ENCODE measurements around the gene CEP290. TPM values are rescaled to one million over a fixed set of nuclear protein-coding genes. Genes with fewer than 3 reads are reported as not detected.

The CEP290 gene
- total and polyA plus RNA-seq, 10 of the 15 experiments (the other 5 are each of a cell fraction or from before 2014, with no cell fraction given), result 4.8 to 15.7 (median 10.7) TPM

DNA sequence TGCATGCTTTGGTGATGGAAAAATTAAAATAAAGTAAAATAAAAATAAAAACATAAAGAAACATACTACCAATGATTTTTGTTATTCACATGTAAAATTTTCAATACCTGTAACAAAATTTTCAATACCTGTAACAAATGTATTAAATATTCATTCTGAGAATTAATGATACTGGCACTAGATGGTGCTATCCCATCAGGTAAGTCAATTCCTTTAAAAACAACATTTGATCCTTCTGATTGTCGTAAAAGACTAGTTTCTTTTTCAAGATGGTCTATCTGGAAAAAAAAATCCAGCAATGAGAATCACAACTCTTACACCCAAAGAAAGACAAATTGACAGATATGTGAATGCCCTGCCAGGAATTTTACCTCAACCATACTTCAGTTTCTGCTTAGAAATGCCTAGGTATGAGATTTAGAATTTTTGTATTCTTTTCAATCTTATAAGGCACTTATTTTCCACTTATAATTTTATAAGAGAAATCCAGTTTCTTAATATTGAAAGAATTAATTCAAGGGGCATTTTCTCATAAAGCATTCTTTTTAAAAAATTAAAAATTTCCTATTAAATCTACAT lies 30.7 kb downstream of the CEP290 start:
- intact Hi-C loops (cut with micrococcal nuclease; ENCODE audit: unreplicated experiment), result loop anchor here (1.0 kb wide), 1 partner anchor 882 kb away; no protein-coding TSS in a partner anchor
- no peak overlapping the region for H2AFZ ChIP-seq (ENCODE audit: control insufficient read depth, low read depth, low read length)
- ATAC-seq, result no peak
- TF ChIP-seq DPF2 (IDR thresholded peaks at IDR 0.05) (no peak), ASH2L (IDR thresholded peaks at IDR 0.05; ENCODE audit: borderline replicate concordance, low read depth) (no peak), ZNF24 (IDR thresholded peaks at IDR 0.05) (peak; percentile 54; the same call in 1 of the 2 replicates), KLF5 (IDR thresholded peaks at IDR 0.05; ENCODE audit: partially characterized antibody) (no peak), CHD1 (IDR thresholded peaks at IDR 0.05; ENCODE audit: low read depth, low read length) (no peak), RAD21 (IDR thresholded peaks at IDR 0.05; ENCODE audit: insufficient read depth, low read depth, low read length) (peak; percentile 67), WRNIP1 (IDR thresholded peaks at IDR 0.05; ENCODE audit: borderline replicate concordance, low read depth, low read length) (no peak), NBN (IDR thresholded peaks at IDR 0.05) (no peak)
- TF ChIP-seq, protein P1, sequence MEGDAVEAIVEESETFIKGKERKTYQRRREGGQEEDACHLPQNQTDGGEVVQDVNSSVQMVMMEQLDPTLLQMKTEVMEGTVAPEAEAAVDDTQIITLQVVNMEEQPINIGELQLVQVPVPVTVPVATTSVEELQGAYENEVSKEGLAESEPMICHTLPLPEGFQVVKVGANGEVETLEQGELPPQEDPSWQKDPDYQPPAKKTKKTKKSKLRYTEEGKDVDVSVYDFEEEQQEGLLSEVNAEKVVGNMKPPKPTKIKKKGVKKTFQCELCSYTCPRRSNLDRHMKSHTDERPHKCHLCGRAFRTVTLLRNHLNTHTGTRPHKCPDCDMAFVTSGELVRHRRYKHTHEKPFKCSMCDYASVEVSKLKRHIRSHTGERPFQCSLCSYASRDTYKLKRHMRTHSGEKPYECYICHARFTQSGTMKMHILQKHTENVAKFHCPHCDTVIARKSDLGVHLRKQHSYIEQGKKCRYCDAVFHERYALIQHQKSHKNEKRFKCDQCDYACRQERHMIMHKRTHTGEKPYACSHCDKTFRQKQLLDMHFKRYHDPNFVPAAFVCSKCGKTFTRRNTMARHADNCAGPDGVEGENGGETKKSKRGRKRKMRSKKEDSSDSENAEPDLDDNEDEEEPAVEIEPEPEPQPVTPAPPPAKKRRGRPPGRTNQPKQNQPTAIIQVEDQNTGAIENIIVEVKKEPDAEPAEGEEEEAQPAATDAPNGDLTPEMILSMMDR (IDR thresholded peaks at IDR 0.05 in 2 of 3, conservative IDR thresholded peaks at IDR 0.05 in 1 of 3; ENCODE audit: control insufficient read depth in 2 of 3, extremely low read depth in 1 of 3, insufficient read depth in 1 of 3, low read depth in 3 of 3, low read length in 3 of 3), result peak; percentile 13 to 53 (median 35); a peak in 4 of 6 replicates
- TF ChIP-seq, protein P2, sequence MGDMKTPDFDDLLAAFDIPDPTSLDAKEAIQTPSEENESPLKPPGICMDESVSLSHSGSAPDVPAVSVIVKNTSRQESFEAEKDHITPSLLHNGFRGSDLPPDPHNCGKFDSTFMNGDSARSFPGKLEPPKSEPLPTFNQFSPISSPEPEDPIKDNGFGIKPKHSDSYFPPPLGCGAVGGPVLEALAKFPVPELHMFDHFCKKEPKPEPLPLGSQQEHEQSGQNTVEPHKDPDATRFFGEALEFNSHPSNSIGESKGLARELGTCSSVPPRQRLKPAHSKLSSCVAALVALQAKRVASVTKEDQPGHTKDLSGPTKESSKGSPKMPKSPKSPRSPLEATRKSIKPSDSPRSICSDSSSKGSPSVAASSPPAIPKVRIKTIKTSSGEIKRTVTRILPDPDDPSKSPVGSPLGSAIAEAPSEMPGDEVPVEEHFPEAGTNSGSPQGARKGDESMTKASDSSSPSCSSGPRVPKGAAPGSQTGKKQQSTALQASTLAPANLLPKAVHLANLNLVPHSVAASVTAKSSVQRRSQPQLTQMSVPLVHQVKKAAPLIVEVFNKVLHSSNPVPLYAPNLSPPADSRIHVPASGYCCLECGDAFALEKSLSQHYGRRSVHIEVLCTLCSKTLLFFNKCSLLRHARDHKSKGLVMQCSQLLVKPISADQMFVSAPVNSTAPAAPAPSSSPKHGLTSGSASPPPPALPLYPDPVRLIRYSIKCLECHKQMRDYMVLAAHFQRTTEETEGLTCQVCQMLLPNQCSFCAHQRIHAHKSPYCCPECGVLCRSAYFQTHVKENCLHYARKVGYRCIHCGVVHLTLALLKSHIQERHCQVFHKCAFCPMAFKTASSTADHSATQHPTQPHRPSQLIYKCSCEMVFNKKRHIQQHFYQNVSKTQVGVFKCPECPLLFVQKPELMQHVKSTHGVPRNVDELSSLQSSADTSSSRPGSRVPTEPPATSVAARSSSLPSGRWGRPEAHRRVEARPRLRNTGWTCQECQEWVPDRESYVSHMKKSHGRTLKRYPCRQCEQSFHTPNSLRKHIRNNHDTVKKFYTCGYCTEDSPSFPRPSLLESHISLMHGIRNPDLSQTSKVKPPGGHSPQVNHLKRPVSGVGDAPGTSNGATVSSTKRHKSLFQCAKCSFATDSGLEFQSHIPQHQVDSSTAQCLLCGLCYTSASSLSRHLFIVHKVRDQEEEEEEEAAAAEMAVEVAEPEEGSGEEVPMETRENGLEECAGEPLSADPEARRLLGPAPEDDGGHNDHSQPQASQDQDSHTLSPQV (IDR thresholded peaks at IDR 0.05), result no peak
- RAD21 ChIA-PET (ENCODE audit: unreplicated experiment), result interaction anchor here (0.6 kb wide), 1 partner anchor 189 kb away, joined by 3 read pairs; no protein-coding TSS in a partner anchor
- no peaks in the 10 kb centered on the region for H3K4me1 ChIP-seq (ENCODE audit: control insufficient read depth, insufficient read depth, low read length)
- no peaks in the 10 kb centered on the region for H4K20me1 ChIP-seq (ENCODE audit: control insufficient read depth, insufficient read depth)
- H3K79me2 ChIP-seq (ENCODE audit: control insufficient read depth, insufficient read depth, low read length), result no peaks in the 10 kb centered on the region
- 94% methylated on average over 1 of the region's 1 CpG for WGBS (ENCODE audit: insufficient coverage, insufficient replicate concordance, low lambda C conversion rate, missing lambda C conversion rate)
- no peak overlapping the region for H3K4me2 ChIP-seq (ENCODE audit: control insufficient read depth, insufficient read depth)
- H3K27ac ChIP-seq (ENCODE audit: control insufficient read depth, insufficient read depth), result no peak overlapping the region
- no peaks in the 10 kb centered on the region for H3K9me3 ChIP-seq (replicated peaks; ENCODE audit: control insufficient read depth, insufficient read depth, low read length)
- H3K27me3 ChIP-seq (replicated peaks in 1 of 2; ENCODE audit: control insufficient read depth in 2 of 2, insufficient read depth in 2 of 2, low read length in 1 of 2), result no peaks in the 10 kb centered on the region
- no peak overlapping the region for H3K4me3 ChIP-seq
- in situ Hi-C loops (cut with MboI), result loop anchor here (10.0 kb wide), 1 partner anchor 874 kb away; no protein-coding TSS in a partner anchor
- FAIRE-seq, result peak; percentile 64
- peak; percentile 2 for DNase-seq (ENCODE audit: low read depth, low spot score)
- SMC1A ChIA-PET (ENCODE audit: uncharacterized antibody, unreplicated experiment), result interaction anchor here (0.6 to 1.7 kb wide), 3 partner anchors 8 to 537 kb away, joined by 3 to 8 read pairs (median 3); no protein-coding TSS in a partner anchor
- no peak overlapping the region for H3K9ac ChIP-seq (ENCODE audit: control insufficient read depth, insufficient read depth, low read length)
- peaks cover 0 to 5% of the 10 kb centered on the region in 2 experiments; a peak in 2 of 4 replicates for H3K36me3 ChIP-seq (ENCODE audit: control insufficient read depth in 2 of 2, insufficient read depth in 2 of 2, low read length in 1 of 2)
- POLR2A ChIA-PET, result no interaction called here
- BruUV-seq (replicated peaks), result no TSS peak
- CTCF ChIA-PET, result interaction anchor here (1.0 to 2.3 kb wide), 6 partner anchors 11 to 883 kb away, joined by 3 to 13 read pairs (median 6); no protein-coding TSS in a partner anchor

Data from GM12878 (cell line).